ENCODE data around the gene STOM.
"Not testable (repeated sequence)": the region's sequence is repeated elsewhere in the genome, so short reads cannot be mapped to it uniquely, and the experiment has no call there.

Gene STOM

GRCh38 chr9:121300283-121301119 lies 69.5 kb downstream of the STOM start:
- no peak for DNase-seq (ENCODE audit: low read depth in 2 of 2)

- DNase-seq (ENCODE audit: low read depth in 2 of 2): peak in 1 of 2 donors; percentile 4
Observed at GRCh38 chr9:121299467-121300282, 70.4 kb downstream of the STOM start.

GRCh38 chr9:121298689-121299466 lies 71.2 kb downstream of the STOM start:
- DNase-seq (ENCODE audit: low read depth in 2 of 2): no peak

- no peak for DNase-seq (ENCODE audit: low read depth in 2 of 2)
Observed at GRCh38 chr9:121298016-121298538, 72.0 kb downstream of the STOM start.

GRCh38 chr9:121297389-121297788 lies 72.7 kb downstream of the STOM start:
- DNase-seq (ENCODE audit: low read depth in 2 of 2): no peak

- no peak for DNase-seq (ENCODE audit: low read depth in 2 of 2)
Observed at GRCh38 chr9:121296213-121297127, 73.6 kb downstream of the STOM start.

- DNase-seq (ENCODE audit: low read depth in 2 of 2): no peak
Observed at GRCh38 chr9:121295662-121296191, 74.3 kb downstream of the STOM start.

- no peak for DNase-seq (ENCODE audit: low read depth in 2 of 2)
Observed at GRCh38 chr9:121294866-121295661, 75.0 kb downstream of the STOM start.

GRCh38 chr9:121294151-121294743 lies 75.8 kb downstream of the STOM start:
- no peak for DNase-seq (ENCODE audit: low read depth in 2 of 2)

- no peak for DNase-seq (ENCODE audit: low read depth in 2 of 2)
Observed at GRCh38 chr9:121292801-121293241, 77.2 kb downstream of the STOM start.

- no peak for DNase-seq (ENCODE audit: low read depth in 2 of 2)
Observed at GRCh38 chr9:121292051-121292450, 78.0 kb downstream of the STOM start.

- not testable (repeated sequence) for DNase-seq (ENCODE audit: low read depth in 2 of 2)
Observed at GRCh38 chr9:121291536-121291935, 78.5 kb downstream of the STOM start.

GRCh38 chr9:121289772-121290370 lies 80.2 kb downstream of the STOM start:
- no peak for DNase-seq (ENCODE audit: low read depth in 2 of 2)

GRCh38 chr9:121289026-121289771 lies 80.9 kb downstream of the STOM start:
- no peak for DNase-seq (ENCODE audit: low read depth in 2 of 2)
